Epidermal melanocyte (primary cell): ENCODE data around the gene STT3B.

Experiments
- DNase-seq: peaks from one replicate; pipeline ENCODE4 v3.0.0; 2011; ENCODE audit warnings: low spot score; ENCODE audit not compliant: insufficient read length

STT3B gene

DNA sequence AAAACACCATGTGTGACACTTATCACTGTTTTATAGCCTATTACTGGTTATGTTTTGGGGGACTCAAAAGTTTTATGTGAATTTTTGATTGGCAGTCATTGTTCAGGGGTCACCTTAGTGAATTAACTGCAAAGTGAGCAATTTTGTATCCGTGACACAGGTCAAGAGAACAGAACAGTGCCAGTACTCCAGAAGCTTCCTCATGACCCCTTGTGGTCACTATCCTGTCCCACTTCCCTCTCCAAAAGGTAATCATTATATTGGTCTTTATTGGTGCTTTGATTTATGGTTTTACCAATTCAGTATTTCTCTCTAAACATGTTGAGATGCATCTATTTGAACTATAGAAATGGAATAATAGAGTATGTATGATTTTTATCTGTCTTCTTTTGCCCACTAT is 107.1 kb downstream of the STT3B start:
- DNase-seq: no peak

DNA sequence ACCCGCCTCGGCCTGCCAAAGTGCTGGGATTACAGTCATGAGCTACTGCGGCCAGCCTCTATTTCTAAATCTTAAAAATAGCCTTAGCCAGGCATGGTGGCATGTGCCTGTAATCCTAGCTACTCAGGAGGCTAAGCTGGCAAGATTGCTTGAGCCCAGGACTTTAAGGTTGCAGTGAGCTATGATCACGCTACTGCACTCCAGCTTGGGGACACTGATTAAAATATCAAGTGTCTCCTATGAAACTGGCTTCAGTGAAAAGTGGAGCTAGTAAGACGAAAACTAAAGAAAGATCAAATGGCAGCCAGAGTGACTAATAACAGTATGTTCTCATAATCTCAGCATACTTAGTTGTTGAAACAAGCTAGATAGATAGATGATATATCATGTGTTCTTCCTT is 112.5 kb downstream of the STT3B start:
- DNase-seq: no peak

DNA sequence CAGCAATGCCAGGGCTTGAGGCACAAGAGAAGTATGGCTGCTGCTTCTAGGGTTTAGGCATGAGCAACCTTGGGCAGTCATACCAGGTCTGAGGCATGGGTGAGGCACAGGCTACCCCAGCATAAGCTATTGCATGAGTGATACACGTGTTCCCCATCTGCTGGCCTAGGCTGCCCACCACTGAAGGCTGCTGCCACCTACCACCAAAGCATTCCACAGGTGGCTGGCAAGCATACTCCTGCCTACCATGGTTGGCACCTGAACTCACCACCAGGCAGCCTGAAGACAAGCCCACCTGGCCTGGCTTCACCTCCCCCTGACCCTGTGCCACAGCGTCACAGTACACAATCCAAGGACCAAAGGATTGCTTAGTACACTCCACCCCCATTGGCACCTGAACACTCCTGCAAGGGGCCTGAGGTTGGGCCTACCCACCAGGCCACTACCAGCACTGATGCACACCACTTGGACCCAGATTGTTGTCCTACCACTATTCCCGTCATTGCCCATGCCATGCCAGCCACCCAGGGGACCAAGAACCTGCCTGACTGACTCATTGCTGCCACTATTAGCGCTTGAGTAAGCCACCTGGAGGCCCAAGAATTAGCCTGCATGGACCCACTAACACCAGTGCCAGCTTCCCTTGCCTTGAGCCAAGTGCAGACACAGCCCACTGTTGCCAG is 115.7 kb downstream of the STT3B start:
- no peak for DNase-seq

DNA sequence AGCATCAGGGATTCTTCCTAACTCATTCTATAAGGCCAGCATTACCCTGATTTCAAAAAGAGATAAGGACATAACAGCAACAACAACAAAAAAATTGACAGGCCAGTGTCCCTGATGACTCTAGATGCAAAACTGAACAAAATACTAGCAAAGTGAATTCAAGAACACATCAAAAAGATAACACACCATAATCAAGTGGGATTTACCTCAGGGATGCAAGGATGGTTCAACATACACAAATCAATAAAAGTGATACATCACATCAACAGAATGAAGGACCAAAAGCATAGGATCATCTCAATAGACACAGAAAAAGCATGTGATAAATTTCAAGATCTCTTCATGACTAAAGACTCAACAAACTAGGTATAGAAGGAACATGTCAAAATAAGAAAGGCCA is 119.6 kb downstream of the STT3B start:
- no peak for DNase-seq

DNA sequence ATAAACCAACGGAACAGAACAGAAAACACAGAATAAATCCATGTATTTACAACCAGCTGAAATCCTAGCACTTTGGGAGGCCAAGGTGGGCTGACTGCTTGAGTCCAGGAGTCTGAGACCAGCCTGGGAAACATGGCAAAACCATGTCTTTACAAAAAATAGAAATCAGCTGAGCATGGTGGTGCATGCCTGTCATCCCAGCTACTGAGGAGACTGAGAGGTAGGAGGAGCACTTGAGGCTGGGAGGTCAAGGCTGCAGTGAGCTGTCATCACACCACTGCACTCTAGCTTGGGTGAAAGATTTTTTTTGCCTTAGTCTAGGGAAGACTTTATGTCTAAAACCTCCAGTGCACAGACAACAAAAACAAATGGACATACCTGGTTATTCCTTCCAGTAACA is 120.7 kb downstream of the STT3B start:
- no peak for DNase-seq

DNA sequence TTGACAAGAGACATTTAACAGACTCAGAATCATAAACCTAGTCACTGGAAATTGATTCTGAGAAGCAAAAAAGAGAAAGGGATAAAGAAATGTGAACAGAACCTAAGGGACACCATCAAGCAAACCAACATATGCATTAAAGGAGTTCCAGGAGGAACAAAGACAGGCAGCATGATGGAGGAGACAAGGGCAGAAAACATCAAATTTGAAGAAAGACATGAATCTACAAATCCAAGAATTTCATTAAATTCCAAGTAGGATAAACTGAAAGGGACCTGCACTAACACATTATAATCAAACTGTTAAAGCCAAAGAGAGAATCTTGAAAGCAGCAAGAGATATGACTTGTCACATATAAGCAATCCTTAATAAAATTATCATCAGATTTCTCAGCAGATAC is 122.3 kb downstream of the STT3B start:
- no peak for DNase-seq

DNA sequence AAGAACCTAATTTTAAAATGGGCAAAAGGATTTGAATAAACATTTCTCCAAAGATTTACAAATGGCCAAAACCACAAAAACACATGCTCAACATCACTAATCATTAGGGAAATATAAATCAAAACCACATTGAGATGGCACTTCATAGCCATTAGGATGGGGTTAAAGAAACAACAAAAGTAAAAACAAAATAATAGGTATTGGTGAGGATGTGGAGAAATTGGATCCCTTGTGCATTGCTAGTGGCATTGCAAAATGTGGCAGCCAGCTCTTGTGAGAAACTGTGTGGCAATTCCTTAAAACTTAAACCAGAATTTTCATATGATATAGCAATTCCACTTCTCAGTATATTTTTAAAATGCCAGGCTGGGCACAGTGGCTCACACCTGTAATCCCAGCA is 126.5 kb downstream of the STT3B start:
- DNase-seq: no peak

DNA sequence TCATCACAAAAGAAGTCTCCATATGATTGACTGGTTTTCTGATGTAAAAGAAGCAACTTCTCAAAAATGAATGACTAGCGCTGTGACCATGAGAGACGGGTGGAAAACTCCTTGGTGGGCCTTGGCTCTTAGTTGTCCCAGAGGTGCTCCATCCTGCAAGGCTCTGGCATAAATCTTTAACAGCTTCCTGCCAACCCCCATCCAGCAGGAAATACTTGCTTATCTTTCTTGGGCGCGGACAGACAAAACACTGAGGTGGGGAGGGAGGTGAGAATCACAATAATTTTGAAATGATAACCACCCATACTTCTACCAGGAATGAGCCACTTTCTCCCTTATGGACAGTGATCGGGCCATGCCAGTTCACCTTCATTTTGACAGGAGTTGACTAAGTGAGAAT is 128.6 kb downstream of the STT3B start:
- no peak for DNase-seq

DNA sequence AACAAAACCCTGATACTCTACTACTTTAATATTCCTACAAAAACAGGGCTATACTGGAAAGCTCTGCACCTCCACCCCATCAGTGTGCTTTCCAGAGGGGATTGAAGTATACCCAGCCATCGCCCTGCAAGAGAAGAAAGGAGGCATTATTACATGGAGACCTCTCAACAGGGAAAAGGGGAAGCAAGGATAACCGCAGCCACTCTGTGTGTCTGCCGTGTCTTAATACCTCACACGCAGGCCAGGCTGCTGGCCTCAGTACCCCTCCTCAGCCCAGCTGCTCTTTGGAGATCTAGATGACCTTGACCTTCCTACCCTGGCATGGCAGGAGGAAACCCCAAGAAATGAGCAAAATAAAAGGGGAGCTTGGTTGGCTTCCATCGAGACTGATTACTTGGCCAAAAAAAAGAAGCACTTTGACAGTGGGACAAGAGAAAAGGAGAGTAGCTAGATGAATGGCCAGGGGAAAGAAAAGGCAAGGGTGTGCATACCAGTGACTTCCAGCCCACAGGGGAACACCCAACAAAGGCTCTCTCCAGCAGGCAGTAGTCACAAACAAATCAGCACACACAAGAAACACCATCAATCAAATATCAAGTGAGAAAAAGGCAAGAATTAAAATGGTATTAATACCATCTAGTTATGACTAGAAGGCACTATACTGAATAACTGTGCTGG is 129.4 kb downstream of the STT3B start:
- no peak for DNase-seq

DNA sequence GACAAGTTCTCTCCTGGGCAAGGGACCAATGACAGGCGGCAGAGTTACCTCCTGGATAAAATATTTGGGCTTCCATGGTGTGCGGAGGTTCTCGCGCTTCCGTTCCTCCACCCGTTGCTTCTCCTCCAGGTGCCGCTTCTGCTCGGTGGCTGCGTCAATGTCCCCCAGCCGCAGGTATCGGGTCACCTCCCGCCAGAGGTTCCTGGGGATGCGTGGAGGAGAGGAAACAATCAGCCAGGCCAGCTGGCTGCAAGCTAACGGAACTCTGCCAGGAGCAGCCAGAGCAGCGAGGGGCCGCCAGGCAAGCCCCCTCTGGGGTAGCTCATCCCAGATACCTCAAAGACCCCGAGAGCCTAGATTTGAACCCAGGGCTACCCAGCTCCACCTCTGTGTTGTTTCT is 131.3 kb downstream of the STT3B start:
- no peak for DNase-seq

DNA sequence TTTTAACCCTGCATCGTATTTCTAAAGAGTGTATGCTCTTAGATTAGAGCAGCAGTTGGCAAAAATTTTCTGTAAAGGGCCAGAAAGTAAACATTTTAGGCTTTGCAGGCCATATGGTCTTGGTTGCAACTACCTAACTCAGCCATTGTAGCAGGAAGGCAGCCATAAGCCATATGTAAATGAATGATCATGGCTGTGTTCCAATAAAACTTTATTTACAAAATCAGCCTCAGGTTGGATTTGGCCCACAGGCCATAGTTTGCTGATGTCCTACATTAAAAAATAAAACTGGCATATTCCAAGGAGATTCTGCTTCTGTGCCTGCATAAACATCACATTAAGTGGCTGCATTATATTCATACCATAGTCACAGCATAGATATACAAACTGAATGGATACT is 134.9 kb downstream of the STT3B start:
- no peak for DNase-seq

DNA sequence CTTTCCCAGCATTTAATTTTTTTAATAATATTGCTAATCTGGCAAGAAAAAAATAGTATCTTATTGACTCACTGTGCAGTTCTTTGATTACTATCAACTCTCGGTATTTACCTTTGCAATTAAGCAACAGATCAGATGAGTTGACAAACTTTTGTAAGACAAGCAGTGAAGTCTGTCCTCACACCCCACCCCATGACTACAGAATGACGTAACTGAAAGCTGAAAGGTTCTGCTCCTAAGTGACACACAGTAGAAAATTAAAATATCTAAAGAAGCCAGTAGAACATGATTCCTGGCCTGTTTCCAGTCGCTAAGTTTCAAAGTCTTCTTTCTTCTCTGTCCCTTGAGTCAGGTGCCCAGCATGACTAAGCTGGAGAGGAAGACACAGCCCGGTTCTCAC is 135.5 kb downstream of the STT3B start:
- no peak for DNase-seq

DNA sequence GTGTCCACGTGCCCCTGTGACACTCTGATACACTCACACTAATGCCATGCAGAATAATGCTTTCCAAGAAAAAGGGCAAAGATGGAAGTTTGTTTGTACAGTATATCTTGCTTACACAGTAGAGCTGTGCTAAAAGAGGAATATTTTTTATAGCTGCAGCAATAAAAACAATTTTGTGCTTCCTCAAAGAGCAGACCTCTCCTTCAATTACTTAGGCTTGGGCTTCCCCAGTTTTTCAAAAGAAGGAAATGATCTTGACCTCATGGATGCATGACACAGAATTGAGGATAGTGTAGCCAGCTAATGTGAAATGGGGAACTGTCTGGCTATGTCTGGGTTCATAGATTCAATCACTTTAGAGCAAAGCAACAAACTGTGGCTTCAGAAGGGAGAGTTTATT is 137.4 kb downstream of the STT3B start:
- DNase-seq: no peak

DNA sequence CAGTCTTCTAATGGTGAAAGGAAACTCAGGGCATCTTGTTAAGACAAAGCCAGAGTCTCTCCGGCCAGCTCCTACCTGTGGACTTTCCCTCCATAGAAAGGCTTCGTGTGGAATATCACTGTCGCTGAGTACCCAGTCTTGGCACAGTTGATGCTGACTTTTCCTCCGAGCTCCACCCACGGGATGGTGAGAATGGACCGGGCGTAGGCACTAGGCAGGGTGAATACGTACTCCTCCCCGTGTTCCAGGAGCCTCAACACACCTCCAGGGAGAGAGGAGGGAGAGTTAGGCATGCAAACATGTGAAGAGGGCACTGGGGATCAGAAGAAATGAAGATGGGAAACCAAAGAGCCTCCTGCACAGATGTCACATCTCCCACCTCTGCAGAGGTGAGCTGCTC is 138.0 kb downstream of the STT3B start:
- no peak for DNase-seq

DNA sequence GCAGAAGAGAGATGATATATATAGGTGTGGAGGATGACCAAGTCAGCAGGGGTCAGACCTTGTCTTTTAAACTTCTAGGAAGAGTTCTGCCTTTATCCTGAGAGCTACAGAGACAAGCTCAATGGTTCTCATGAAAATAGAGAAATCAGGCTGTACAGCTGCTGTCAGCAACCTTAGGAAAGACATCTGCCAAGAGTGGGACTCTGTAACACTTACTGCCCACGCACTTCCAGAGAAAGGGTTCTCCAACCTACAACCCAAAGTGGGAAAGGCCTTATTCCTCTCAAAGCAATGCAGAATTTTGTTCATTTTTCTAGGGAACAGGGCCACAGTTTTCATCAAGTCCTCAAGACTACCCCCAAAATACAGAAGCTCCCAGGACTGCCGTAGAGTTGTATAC is 138.7 kb downstream of the STT3B start:
- no peak for DNase-seq

DNA sequence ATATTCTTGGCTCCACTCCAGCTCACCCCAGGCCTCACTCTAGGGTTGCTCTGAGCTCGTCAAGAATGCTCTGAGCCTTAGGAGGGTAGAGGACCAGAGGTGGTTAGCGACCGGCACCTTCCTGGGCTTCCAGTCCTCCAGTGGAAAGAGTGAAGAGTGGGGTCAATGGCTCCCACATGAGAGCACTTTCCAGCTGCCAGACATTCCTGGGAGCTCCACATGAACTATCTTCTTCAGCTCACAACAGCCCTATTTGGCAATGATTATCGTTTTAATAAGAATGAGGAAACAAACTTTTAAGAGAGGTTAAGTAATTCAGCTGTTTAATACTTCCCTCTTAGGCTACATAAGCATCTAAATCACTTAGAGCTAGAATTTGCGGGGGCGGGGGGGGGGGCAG is 139.3 kb downstream of the STT3B start:
- no peak for DNase-seq

DNA sequence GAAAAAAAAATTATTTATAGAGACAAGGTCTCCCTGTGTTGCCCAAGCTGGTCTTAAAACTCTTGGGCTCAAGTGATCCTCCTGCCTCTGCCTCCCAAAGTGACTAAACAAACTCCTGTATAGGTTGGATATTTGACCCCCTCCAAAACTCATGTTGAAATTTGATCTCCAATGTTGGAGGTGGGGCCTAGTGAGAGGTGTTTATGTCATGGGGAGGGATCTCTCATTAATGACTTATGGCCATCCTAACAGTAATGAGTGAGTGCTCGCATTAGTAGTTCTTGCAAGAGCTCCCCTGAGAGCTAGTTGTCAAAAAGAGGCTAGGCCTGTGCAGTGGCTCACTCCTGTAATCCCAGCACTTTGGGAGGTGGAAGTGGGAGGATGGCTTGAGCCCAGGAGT is 141.2 kb downstream of the STT3B start:
- no peak for DNase-seq

DNA sequence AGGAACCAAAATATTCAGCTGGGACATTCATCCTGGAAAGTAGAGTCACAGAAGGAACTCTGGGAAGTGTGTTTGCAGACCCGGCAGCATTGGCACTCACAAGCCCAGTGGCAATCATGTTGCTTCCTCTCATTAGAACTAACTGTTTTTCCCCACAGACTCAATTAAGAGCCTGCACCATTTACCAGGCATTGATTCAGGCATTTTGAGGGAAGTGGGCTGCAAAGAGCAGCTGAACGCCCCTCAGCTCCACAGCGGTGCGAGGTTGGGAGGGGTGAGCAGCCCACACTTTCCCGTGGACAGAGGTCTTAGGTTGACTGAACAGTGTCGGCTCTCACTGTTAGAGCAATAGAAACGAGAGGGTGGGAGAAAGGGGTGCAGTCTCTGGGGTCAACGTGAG is 143.8 kb downstream of the STT3B start:
- no peak for DNase-seq

DNA sequence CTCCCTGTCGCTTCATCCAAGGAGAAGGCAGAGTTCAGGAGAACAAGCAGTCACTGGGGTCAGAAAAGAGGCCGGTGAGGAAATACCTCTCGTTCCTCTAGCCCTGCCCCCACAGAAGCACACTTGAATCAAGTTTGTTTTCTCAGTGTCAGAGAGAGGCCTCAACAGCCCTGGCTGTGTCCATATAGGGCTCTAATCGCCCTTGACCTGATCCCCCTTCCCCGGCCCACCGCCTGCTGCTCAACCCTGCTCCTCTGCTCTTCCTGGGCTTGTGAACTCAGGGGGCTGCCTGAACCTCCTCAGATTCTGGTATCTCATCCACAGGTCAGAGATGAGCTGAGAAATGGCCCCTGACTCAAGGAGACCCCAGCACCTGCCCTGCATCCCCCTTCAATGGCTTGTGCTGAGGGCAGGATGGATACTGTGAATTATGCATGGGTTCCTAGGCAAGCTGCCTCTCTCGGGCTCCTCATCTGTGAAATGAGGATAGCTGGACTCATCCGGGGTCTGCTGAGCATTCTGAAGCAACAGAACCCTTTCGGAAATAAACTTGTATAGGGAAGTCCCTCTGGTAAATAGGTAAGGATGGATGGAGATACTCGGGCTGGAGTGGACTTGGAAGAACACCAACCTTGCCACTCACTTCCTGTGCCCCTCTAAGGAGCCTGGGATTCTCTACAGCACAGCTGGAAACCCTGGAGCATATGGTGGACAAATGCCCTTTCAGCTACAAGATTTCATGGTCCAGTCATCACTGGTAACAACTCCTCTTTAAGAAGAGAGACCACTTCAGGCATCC is 147.5 kb downstream of the STT3B start:
- no peak for DNase-seq
